Right lobe of liver (tissue), 6 donors: ENCODE results near the gene BDH1. TPM values are rescaled to one million over a fixed set of nuclear protein-coding genes. Genes with fewer than 3 reads are reported as not detected.

Source experiments
- ATAC-seq, 4 donors: fragments of 200-7000 bp; cut with Tn5 transposase; one replicate each; pipeline ENCODE4 v1.9.1; 2020; ENCODE audit warnings: mild to moderate bottlenecking in 4 of 4, moderate library complexity in 4 of 4
- DNase-seq, 3 donors: peaks; one replicate each; pipeline ENCODE4 v3.0.0-alpha.2; 2020
- H3K27ac ChIP-seq, 3 donors: fragments of 200-600 bp; one replicate each; pipeline ENCODE4 v1.8.0; 2022
- H3K27me3 ChIP-seq, 2 donors: fragments of 200-600 bp; one replicate each; pipeline ENCODE4 v1.8.0; 2022
- H3K36me3 ChIP-seq, 4 donors: fragments of 200-600 bp; sonication (generic) in 1 of 4; one replicate each; pipeline versions ENCODE4 v1.5.1 to v1.8.0; 2017 to 2022; ENCODE audit warnings: control low read depth in 1 of 4
- H3K4me1 ChIP-seq, 4 donors: fragments of 200-600 bp; sonication (generic) in 1 of 4; one replicate each; pipeline versions ENCODE4 v1.5.1 to v1.8.0; 2017 to 2022; ENCODE audit warnings: control low read depth in 1 of 4
- H3K4me3 ChIP-seq, 3 donors: fragments of 200-600 bp; one replicate each; pipeline ENCODE4 v1.8.0; 2022
- H3K9me3 ChIP-seq, 4 donors: fragments of 200-600 bp; sonication (generic) in 1 of 4; one replicate each; pipeline versions ENCODE4 v1.5.1 to v1.8.0; 2017 to 2022; ENCODE audit warnings: control low read depth in 1 of 4
- CTCF ChIP-seq, 4 donors: fragments of 200-600 bp in 3 of 4; fragments of 450-650 bp in 1 of 4; IDR thresholded peaks; one replicate each; pipeline versions ENCODE4 v1.5.1 to v1.8.0; 2016 to 2022; ENCODE audit warnings: antibody characterized with exemption in 4 of 4, mild to moderate bottlenecking in 2 of 4
- POLR2A ChIP-seq: fragments of 450-650 bp; IDR thresholded peaks from one replicate; pipeline ENCODE4 v1.6.1; 2017; ENCODE audit warnings: antibody characterized with exemption, mild to moderate bottlenecking
- WGBS: methylation state at CpG from one replicate; pipeline ENCODE4 v1.1.6; 2018; ENCODE audit warnings: low coverage, low lambda C conversion rate; ENCODE audit not compliant: insufficient coverage; ENCODE audit errors: missing lambda C conversion rate; 5-methylcytosine and 5-hydroxymethylcytosine counted together
- intact Hi-C, 2 donors: fragments of 100-400 bp; cut with DNase I; formaldehyde crosslinking; loops; one replicate each; pipeline versions ENCODE4 v1.11.2 to v1.14.1; 2022
- total RNA-seq, 6 experiments: library from RNA; depleted of rRNA in 2 of 6; stranded (reverse); fragments of >200 nt in 2 of 6; fragmentation: NEBNext Ultra II Directional in 3 of 6; extraction: Animal tissue kit (Norgen Biotek cat#: 25700) in 3 of 6; gene quantifications; one replicate each; pipeline versions ENCODE4 v1.1.0 to v1.2.4, GENCODE V29; 2016 to 2023
- donor health status: DM: no; HTN: yes; CAD: no.
- donor health status: DM: no; HTN: no; CAD: no.
- donor health status: DM: no; HTN: no; CAD: no.
- donor health status: DM: no; HTN: yes; CAD: no.
- donor health status: DM: no; HTN: yes; CAD: no.

Gene BDH1
- total RNA-seq, 6 experiments from 2014 or later: 65.5 to 366 (median 233) TPM

- Histone ChIP-seq H3K27ac (no peak overlapping the region), H3K4me1 (peaks cover 0 to 11% (median 1%) of the 10 kb centered on the region in 4 donors), H3K4me3 (no peak overlapping the region), H3K9me3 (no peaks in the 10 kb centered on the region), H3K36me3 (peaks cover 0 to 24% (median 0%) of the 10 kb centered on the region in 4 donors), H3K27me3 (no peaks in the 10 kb centered on the region)
- intact Hi-C loops: loop anchor here (10.0 kb wide), 1 partner anchor 254 kb away; no protein-coding TSS in a partner anchor
- WGBS: 71% methylated on average over 14 of the region's 27 CpGs
- TF ChIP-seq POLR2A (no peak), CTCF (IDR thresholded peaks at IDR 0.05) (no peak)
- ATAC-seq (no peak), DNase-seq (peak in 1 of 3 donors; percentile 46)
These were observed 46.6 kb downstream of the BDH1 start for GRCh38 chr3:197508924-197509775.

GRCh38 chr3:197508461-197508860, 47.3 kb downstream of the BDH1 start:
- Histone ChIP-seq H3K27ac (no peak overlapping the region), H3K4me3 (no peak overlapping the region), H3K27me3 (no peaks in the 10 kb centered on the region), H3K4me1 (peaks cover 0 to 15% (median 1%) of the 10 kb centered on the region in 4 donors), H3K36me3 (peaks cover 0 to 20% (median 0%) of the 10 kb centered on the region in 4 donors), H3K9me3 (no peaks in the 10 kb centered on the region)
- intact Hi-C loops: loop anchor here (10.0 kb wide), 1 partner anchor 254 kb away; no protein-coding TSS in a partner anchor
- WGBS: no CpG with 5 or more reads among the region's 6 CpGs
- DNase-seq (no peak), ATAC-seq (peak in 1 of 4 donors; percentile 2)
- TF ChIP-seq CTCF (IDR thresholded peaks at IDR 0.05): no peak
- no peak for TF ChIP-seq POLR2A

- Histone ChIP-seq H3K9me3 (no peaks in the 10 kb centered on the region), H3K36me3 (peaks cover 0 to 16% (median 0%) of the 10 kb centered on the region in 4 donors), H3K4me3 (no peak overlapping the region), H3K27ac (no peak overlapping the region), H3K4me1 (peaks cover 0 to 15% (median 1%) of the 10 kb centered on the region in 4 donors), H3K27me3 (no peaks in the 10 kb centered on the region)
- TF ChIP-seq POLR2A (no peak), CTCF (IDR thresholded peaks at IDR 0.05) (no peak)
- intact Hi-C loops: loop anchor here (10.0 kb wide), 1 partner anchor 253 kb away; no protein-coding TSS in a partner anchor
- 81% methylated on average over 3 of the region's 8 CpGs for WGBS
- no peak for DNase-seq
- no peak for ATAC-seq
These were observed 47.7 kb downstream of the BDH1 start for GRCh38 chr3:197508051-197508451.

GRCh38 chr3:197507541-197507940, 48.2 kb downstream of the BDH1 start:
- Histone ChIP-seq H3K4me3 (no peak overlapping the region), H3K9me3 (no peaks in the 10 kb centered on the region), H3K27ac (no peak overlapping the region), H3K27me3 (no peaks in the 10 kb centered on the region), H3K4me1 (peaks cover 0 to 15% (median 1%) of the 10 kb centered on the region in 4 donors), H3K36me3 (peaks cover 0 to 13% (median 0%) of the 10 kb centered on the region in 4 donors)
- no peak for DNase-seq
- TF ChIP-seq CTCF (IDR thresholded peaks at IDR 0.05) (no peak), POLR2A (no peak)
- no peak for ATAC-seq
- intact Hi-C loops: loop anchor here (10.0 kb wide), 1 partner anchor 253 kb away; no protein-coding TSS in a partner anchor
- 0% methylated on average over 2 of the region's 8 CpGs for WGBS
